ENCODE results near the gene GOSR1.
"Not testable (repeated sequence)": the region's sequence is repeated elsewhere in the genome, so short reads cannot be mapped to it uniquely, and the experiment has no call there.

DNA sequence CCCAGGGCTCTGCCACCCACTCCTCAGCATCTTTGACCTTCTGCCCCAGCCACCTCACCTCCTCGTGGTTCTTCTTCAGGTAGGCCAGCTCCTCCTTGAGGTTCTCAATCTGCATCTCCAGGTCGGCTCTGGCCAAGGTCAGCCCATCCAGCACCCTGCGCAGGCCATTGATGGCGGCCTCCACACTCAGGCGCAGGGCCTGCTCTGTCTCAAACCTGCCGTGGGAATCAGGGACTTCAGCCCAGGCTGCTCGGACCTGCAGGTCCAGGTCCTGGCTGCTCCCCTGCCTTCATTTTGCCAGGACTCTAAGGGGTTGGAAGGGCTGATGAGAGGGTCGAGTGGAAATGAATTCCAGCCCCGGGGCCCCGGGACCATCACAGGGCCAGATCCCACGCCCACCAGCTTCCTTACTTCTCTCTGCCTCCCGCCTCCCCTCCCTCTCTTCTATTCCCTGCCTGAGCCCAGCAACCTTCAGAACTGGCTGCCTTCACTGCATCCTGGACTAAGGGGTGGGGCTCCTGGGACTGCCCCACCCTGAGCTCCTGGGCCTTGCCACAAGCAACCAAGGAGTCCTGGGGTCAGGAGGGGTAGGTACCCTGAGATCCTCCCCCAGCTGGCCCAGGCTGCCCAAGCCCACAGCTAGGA is 92.4 kb downstream of the GOSR1 start:
- TF ChIP-seq, protein P1, sequence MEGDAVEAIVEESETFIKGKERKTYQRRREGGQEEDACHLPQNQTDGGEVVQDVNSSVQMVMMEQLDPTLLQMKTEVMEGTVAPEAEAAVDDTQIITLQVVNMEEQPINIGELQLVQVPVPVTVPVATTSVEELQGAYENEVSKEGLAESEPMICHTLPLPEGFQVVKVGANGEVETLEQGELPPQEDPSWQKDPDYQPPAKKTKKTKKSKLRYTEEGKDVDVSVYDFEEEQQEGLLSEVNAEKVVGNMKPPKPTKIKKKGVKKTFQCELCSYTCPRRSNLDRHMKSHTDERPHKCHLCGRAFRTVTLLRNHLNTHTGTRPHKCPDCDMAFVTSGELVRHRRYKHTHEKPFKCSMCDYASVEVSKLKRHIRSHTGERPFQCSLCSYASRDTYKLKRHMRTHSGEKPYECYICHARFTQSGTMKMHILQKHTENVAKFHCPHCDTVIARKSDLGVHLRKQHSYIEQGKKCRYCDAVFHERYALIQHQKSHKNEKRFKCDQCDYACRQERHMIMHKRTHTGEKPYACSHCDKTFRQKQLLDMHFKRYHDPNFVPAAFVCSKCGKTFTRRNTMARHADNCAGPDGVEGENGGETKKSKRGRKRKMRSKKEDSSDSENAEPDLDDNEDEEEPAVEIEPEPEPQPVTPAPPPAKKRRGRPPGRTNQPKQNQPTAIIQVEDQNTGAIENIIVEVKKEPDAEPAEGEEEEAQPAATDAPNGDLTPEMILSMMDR (IDR thresholded peaks at IDR 0.05) = not testable (repeated sequence)
- TF ChIP-seq POLR2A, POLR2AphosphoS5 (IDR thresholded peaks at IDR 0.05): not testable (repeated sequence)

Measured in prostate gland (tissue), 2 donors.